SK-N-SH (cell line): ENCODE results near the gene C19orf44. TPM values are rescaled to one million over a fixed set of nuclear protein-coding genes. Genes with fewer than 3 reads are reported as not detected.

Experiments used
- CTCF ChIA-PET: fragments of 300-600, 350-600 bp; formaldehyde crosslinking; extraction: SDS; loops from one replicate; lab custom pipeline; 2021; lab: Yijun Ruan, JAX
- POLR2A ChIA-PET: fragments of 350-600 bp; sonication (Branson Sonifier 250); formaldehyde crosslinking; extraction: SDS; loops from one replicate; lab custom pipeline; 2020; ENCODE audit warnings: antibody characterized with exemption, inconsistent platforms; lab: Yijun Ruan, JAX
- DNase-seq: peaks from one replicate; pipeline ENCODE4 v3.0.0; 2012
- H2AFZ ChIP-seq: fragments of 200-600 bp; sonication (generic); 2 replicates; pipeline ENCODE4 v1.8.1; 2016; ENCODE audit warnings: antibody characterized with exemption, mild to moderate bottlenecking, low read depth
- H3F3A ChIP-seq: fragments of 200-600 bp; sonication (generic); replicated peaks from 2 replicates; pipeline ENCODE3; 2016; ENCODE audit warnings: antibody characterized with exemption, mild to moderate bottlenecking; ENCODE audit not compliant: insufficient read depth
- H3K27ac ChIP-seq, 2 experiments: fragments of 200-500 bp in 1 of 2; fragments of 200-600 bp in 1 of 2; sonication (Bioruptor generic) in 1 of 2; sonication (generic), shearing (Covaris generic) in 1 of 2; 2 replicates each; pipeline versions ENCODE4 v1.5.1 to v1.6.1; 2014 to 2016; ENCODE audit warnings: low read depth in 2 of 2, inconsistent platforms in 1 of 2, low read length in 1 of 2, mild to moderate bottlenecking in 1 of 2, mixed read lengths in 1 of 2
- H3K27me3 ChIP-seq: fragments of 200-600 bp; sonication (generic), shearing (Covaris generic); 2 replicates; pipeline ENCODE4 v1.6.1; 2016; ENCODE audit warnings: mixed run types; ENCODE audit not compliant: insufficient read depth
- H3K36me3 ChIP-seq, 2 experiments: fragments of 200-500 bp in 1 of 2; fragments of 200-600 bp in 1 of 2; sonication (Bioruptor generic) in 1 of 2; sonication (generic) in 1 of 2; replicated peaks in 1 of 2; 2 replicates each; pipeline versions ENCODE3 to v1.5.1; 2014 to 2016; ENCODE audit warnings: low read length in 1 of 2, mild to moderate bottlenecking in 1 of 2; ENCODE audit not compliant: insufficient read depth in 2 of 2, control insufficient read depth in 1 of 2
- H3K4me1 ChIP-seq, 2 experiments: fragments of 200-500 bp in 1 of 2; fragments of 200-600 bp in 1 of 2; sonication (Bioruptor generic) in 1 of 2; sonication (generic), shearing (Covaris generic) in 1 of 2; 2 replicates each; pipeline versions ENCODE4 v1.5.1 to v1.6.1; 2014 to 2016; ENCODE audit warnings: low read depth in 1 of 2, low read length in 1 of 2, mixed run types in 1 of 2; ENCODE audit not compliant: insufficient read depth in 2 of 2, control insufficient read depth in 1 of 2
- H3K4me2 ChIP-seq: fragments of 200-600 bp; sonication (generic), shearing (Covaris generic); 2 replicates; pipeline ENCODE4 v1.6.1; 2017; ENCODE audit warnings: mixed run types
- H3K4me3 ChIP-seq, 2 experiments: fragments of 200-500 bp in 1 of 2; fragments of 200-600 bp in 1 of 2; sonication (Bioruptor generic) in 1 of 2; sonication (generic), shearing (Covaris generic) in 1 of 2; 2 replicates each; pipeline versions ENCODE4 v1.5.1 to v1.8.1; 2014 to 2016; ENCODE audit warnings: low read depth in 2 of 2, inconsistent platforms in 1 of 2, low read length in 1 of 2, mild to moderate bottlenecking in 1 of 2, mixed read lengths in 1 of 2, moderate library complexity in 1 of 2
- H3K79me2 ChIP-seq: fragments of 200-600 bp; sonication (generic); 2 replicates; pipeline ENCODE4 v1.8.1; 2017; ENCODE audit warnings: mild to moderate bottlenecking; ENCODE audit not compliant: insufficient read depth
- H3K9ac ChIP-seq: fragments of 200-600 bp; sonication (generic); 2 replicates; pipeline ENCODE4 v1.6.1; 2017; ENCODE audit warnings: mixed run types
- H3K9me2 ChIP-seq: fragments of 200-600 bp; sonication (generic); 2 replicates; pipeline ENCODE4 v1.6.1; 2017; ENCODE audit warnings: mixed run types
- H3K9me3 ChIP-seq: fragments of 200-600 bp; sonication (generic); 2 replicates; pipeline ENCODE4 v1.6.1; 2017; ENCODE audit warnings: mixed run types, mild to moderate bottlenecking, moderate library complexity
- H4K20me1 ChIP-seq: fragments of 200-600 bp; sonication (generic); 2 replicates; pipeline ENCODE4 v1.6.1; 2017; ENCODE audit warnings: mild to moderate bottlenecking, mixed run types; ENCODE audit not compliant: insufficient read depth
- EP300 ChIP-seq, 2 experiments: IDR thresholded peaks; 2 replicates each; pipeline versions ENCODE4 v1.4.0 to v1.6.1; 2012; ENCODE audit warnings: borderline replicate concordance in 1 of 2, low read depth in 1 of 2, low read length in 1 of 2
- FOSL2 ChIP-seq: IDR thresholded peaks from 2 replicates; pipeline ENCODE4 v1.4.0; 2012; ENCODE audit warnings: low read depth, mild to moderate bottlenecking, moderate library complexity, borderline replicate concordance
- FOXM1 ChIP-seq: IDR thresholded peaks from 2 replicates; pipeline ENCODE4 v1.4.0; 2012; ENCODE audit warnings: low read depth, mild to moderate bottlenecking
- GABPA ChIP-seq: IDR thresholded peaks from 2 replicates; pipeline ENCODE4 v1.4.0; 2012; ENCODE audit warnings: low read depth, mild to moderate bottlenecking
- MEF2A ChIP-seq: IDR thresholded peaks from 2 replicates; pipeline ENCODE4 v1.4.0; 2012; ENCODE audit warnings: low read depth, borderline replicate concordance
- NFIC ChIP-seq: IDR thresholded peaks from 2 replicates; pipeline ENCODE4 v1.4.0; 2012; ENCODE audit warnings: borderline replicate concordance
- NRF1 ChIP-seq: IDR thresholded peaks from 2 replicates; pipeline ENCODE4 v1.6.1; 2012; ENCODE audit warnings: low read depth, mild to moderate bottlenecking, low read length
- POLR2AphosphoS5 ChIP-seq: IDR thresholded peaks from 2 replicates; pipeline ENCODE4 v1.6.1; 2012; ENCODE audit warnings: low read depth, low read length
- RFX5 ChIP-seq: IDR thresholded peaks from 2 replicates; pipeline ENCODE4 v1.6.1; 2012; ENCODE audit warnings: mild to moderate bottlenecking, improper control_type of control experiment, low read length
- SMC3 ChIP-seq: IDR thresholded peaks from 2 replicates; pipeline ENCODE4 v1.6.1; 2012; ENCODE audit warnings: low read depth, low read length, improper control_type of control experiment
- TAF1 ChIP-seq: IDR thresholded peaks from 2 replicates; pipeline ENCODE4 v1.6.1; 2012; ENCODE audit warnings: low read depth, mild to moderate bottlenecking, low read length, moderate library complexity, borderline replicate concordance
- YY1 ChIP-seq: IDR thresholded peaks from 2 replicates; pipeline ENCODE4 v1.4.0; 2012; ENCODE audit warnings: low read depth, mild to moderate bottlenecking
- WGBS: methylation state at CpG from one replicate; pipeline ENCODE4 v1.1.6; 2017; ENCODE audit warnings: low lambda C conversion rate; 5-methylcytosine and 5-hydroxymethylcytosine counted together
- polyA plus RNA-seq, 3 experiments: library from polyadenylated mRNA; depleted of rRNA; stranded (reverse); fragments of >200 nt; gene quantifications; 2 replicates each; pipeline ENCODE4 v1.2.3, GENCODE V29; 2012
- TF ChIP-seq, protein P1 (sequence below): IDR thresholded peaks from 2 replicates; pipeline ENCODE4 v1.4.0; 2012; ENCODE audit warnings: low read depth, borderline replicate concordance
- TF ChIP-seq, protein P2 (sequence below): fragments of 150-350 bp; IDR thresholded peaks from 2 replicates; pipeline ENCODE4 v1.6.1; 2017; ENCODE audit warnings: antibody characterized with exemption, low read length, low read depth, borderline replicate concordance
- TF ChIP-seq, protein P3 (sequence below): fragments of 200-600 bp; sonication (generic); IDR thresholded peaks from 2 replicates; pipeline ENCODE4 v1.6.1; 2017; ENCODE audit warnings: antibody characterized with exemption, mild to moderate bottlenecking, moderate library complexity
- TF ChIP-seq, protein P4 (sequence below): IDR thresholded peaks from 2 replicates; pipeline ENCODE4 v1.4.0; 2012; ENCODE audit warnings: low read depth, borderline replicate concordance

The C19orf44 gene
- polyA plus RNA-seq, 1 of the 3 experiments (the other 2 are of a cell fraction), result 6.0 TPM

DNA sequence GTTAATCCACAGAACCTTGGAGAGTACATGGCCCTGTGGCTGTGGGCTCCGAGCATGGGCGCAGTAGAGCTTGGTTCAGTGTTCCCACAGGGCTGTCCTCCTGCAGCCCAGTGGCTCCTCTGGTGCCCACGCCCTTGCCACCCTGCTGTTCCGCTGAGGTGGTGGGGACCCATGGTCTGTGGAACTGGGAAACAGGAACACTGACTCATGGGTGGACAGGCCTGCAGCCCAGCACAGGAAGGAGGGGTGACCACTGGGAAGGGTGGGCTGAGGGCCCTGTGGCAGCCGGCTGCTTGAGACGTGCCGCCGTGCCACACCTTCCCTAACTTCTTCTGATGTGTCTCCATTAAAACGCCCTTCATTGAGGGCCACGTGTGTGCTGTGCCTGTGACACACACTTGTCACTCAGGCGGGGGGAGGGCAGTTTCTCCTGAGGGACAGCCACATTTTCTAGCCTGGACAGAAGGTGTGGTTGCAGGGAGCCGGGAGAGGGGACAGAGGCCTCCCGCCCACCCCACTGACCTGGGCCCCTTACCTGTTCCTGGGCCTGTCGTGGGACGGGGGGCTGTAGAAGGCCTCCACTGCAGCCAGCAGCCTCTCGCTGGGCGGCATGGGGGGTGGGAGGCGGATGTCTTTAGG is 24.9 kb downstream of the C19orf44 start (continued):
- TF ChIP-seq, protein P1, sequence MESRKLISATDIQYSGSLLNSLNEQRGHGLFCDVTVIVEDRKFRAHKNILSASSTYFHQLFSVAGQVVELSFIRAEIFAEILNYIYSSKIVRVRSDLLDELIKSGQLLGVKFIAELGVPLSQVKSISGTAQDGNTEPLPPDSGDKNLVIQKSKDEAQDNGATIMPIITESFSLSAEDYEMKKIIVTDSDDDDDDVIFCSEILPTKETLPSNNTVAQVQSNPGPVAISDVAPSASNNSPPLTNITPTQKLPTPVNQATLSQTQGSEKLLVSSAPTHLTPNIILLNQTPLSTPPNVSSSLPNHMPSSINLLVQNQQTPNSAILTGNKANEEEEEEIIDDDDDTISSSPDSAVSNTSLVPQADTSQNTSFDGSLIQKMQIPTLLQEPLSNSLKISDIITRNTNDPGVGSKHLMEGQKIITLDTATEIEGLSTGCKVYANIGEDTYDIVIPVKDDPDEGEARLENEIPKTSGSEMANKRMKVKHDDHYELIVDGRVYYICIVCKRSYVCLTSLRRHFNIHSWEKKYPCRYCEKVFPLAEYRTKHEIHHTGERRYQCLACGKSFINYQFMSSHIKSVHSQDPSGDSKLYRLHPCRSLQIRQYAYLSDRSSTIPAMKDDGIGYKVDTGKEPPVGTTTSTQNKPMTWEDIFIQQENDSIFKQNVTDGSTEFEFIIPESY, result no peak
- TF ChIP-seq RFX5 (no peak), YY1 (no peak)
- TF ChIP-seq, protein P2, sequence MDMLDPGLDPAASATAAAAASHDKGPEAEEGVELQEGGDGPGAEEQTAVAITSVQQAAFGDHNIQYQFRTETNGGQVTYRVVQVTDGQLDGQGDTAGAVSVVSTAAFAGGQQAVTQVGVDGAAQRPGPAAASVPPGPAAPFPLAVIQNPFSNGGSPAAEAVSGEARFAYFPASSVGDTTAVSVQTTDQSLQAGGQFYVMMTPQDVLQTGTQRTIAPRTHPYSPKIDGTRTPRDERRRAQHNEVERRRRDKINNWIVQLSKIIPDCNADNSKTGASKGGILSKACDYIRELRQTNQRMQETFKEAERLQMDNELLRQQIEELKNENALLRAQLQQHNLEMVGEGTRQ, result no peak

DNA sequence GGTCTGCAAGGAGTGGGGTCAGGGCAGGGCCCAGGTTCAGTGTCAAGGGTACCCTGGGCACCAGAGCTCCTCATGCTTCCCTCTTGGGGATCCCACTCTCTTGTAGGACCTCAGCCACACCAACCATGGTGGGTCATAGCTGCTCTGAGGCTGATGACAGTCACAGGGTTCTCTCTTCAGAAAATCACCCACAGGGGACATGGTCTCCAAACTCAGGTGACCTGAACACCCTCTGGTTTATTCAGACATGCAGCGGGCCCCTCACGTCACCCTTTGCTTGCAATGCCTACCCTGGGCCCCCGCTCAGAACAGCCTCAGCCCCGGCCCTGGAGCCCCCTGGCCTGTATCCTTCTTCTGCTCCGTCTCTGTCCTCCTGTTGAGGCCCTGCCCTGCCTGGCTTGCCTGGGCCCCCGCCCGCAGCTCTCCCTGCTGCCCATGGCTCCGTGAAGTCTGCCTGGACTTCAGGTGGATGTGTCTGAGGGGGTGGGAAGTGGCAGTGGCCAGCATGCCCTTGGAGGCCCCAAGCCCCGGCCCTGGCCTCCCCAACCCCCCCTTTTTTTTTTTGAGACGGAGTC is 25.6 kb downstream of the C19orf44 start:
- Histone ChIP-seq H2AFZ (no peak overlapping the region), H3K79me2 (0 out of 2 replicates have a peak, but pooled peaks cover 5% of the 10 kb centered on the region), H3K4me1 (no peaks in the 10 kb centered on the region), H3K36me3 (peaks cover 26 to 81% of the 10 kb centered on the region in 2 experiments), H3K9ac (no peak overlapping the region), H3K4me2 (no peak overlapping the region), H3K4me3 (no peak overlapping the region), H3K27ac (no peak overlapping the region), H3F3A (peaks cover 6% of the 10 kb centered on the region), H4K20me1 (0 out of 2 replicates have a peak, but pooled peaks cover 8% of the 10 kb centered on the region), H3K27me3 (no peaks in the 10 kb centered on the region), H3K9me3 (no peaks in the 10 kb centered on the region), H3K9me2 (no peaks in the 10 kb centered on the region)
- no peak for DNase-seq
- ChIA-PET CTCF (no interaction called here), POLR2A (no interaction called here)
- WGBS, result 94% methylated on average over 8 of the region's 10 CpGs
- TF ChIP-seq GABPA (no peak), NRF1 (no peak), SMC3 (no peak), POLR2AphosphoS5 (no peak), NFIC (no peak), FOSL2 (no peak), EP300 (IDR thresholded peaks at IDR 0.05; ENCODE audit: borderline replicate concordance in 1 of 2, low read depth in 1 of 2, low read length in 1 of 2) (no peak), TAF1 (no peak), FOXM1 (no peak), RFX5 (no peak), MEF2A (no peak)
- TF ChIP-seq, protein P3, sequence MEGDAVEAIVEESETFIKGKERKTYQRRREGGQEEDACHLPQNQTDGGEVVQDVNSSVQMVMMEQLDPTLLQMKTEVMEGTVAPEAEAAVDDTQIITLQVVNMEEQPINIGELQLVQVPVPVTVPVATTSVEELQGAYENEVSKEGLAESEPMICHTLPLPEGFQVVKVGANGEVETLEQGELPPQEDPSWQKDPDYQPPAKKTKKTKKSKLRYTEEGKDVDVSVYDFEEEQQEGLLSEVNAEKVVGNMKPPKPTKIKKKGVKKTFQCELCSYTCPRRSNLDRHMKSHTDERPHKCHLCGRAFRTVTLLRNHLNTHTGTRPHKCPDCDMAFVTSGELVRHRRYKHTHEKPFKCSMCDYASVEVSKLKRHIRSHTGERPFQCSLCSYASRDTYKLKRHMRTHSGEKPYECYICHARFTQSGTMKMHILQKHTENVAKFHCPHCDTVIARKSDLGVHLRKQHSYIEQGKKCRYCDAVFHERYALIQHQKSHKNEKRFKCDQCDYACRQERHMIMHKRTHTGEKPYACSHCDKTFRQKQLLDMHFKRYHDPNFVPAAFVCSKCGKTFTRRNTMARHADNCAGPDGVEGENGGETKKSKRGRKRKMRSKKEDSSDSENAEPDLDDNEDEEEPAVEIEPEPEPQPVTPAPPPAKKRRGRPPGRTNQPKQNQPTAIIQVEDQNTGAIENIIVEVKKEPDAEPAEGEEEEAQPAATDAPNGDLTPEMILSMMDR, result no peak
- TF ChIP-seq, protein P1, result no peak
- TF ChIP-seq, protein P4, sequence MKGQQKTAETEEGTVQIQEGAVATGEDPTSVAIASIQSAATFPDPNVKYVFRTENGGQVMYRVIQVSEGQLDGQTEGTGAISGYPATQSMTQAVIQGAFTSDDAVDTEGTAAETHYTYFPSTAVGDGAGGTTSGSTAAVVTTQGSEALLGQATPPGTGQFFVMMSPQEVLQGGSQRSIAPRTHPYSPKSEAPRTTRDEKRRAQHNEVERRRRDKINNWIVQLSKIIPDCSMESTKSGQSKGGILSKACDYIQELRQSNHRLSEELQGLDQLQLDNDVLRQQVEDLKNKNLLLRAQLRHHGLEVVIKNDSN, result no peak
